Measurements from ENCODE around the gene COP1. TPM values are rescaled to one million over a fixed set of nuclear protein-coding genes. Genes with fewer than 3 reads are reported as not detected.

COP1 gene
- total RNA-seq, 1 donor from 2014 or later = 46.3 TPM

- DNase-seq (no peak), ATAC-seq (no peak)
These were observed 273.3 kb downstream of the COP1 start for GRCh38 chr1:175933801-175934200.

DNA sequence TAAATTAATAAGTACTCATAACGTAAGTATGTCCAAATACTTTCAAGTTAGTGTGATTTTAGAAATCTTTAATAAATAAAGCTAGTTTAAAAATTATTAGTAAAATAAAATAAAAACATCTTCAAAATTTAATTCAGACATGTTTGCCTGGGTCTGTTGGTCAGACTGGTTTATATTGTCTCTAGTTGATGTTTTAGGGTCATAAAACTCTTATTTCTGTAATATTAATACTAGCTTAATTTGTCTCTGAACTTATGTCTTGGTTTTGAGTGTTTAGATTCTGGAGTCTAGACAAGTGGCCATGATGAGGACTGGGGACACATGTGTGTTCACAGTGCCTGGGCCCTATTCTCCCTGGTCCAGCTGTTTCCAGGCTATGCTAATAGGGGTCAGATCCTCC lies 279.1 kb downstream of the COP1 start:
- H3K36me3 ChIP-seq = no peaks in the 10 kb centered on the region
- no peaks in the 10 kb centered on the region for H3K27me3 ChIP-seq (ENCODE audit: low read depth)
- H3K9me3 ChIP-seq = peaks cover 23% of the 10 kb centered on the region
- intact Hi-C loops (cut with DNase I) = no loop called here
- no peak for TF ChIP-seq CTCF (IDR thresholded peaks at IDR 0.05)
- no peak overlapping the region for H3K27ac ChIP-seq
- no peak overlapping the region for H3K4me3 ChIP-seq
- no peaks in the 10 kb centered on the region for H3K4me1 ChIP-seq
- no peak for ATAC-seq
- no peak for DNase-seq

More at GRCh38 chr1:175933801-175934200, 273.3 kb downstream of the COP1 start:
- Histone ChIP-seq H3K27ac (no peak overlapping the region), H3K9me3 (peaks cover 6% of the 10 kb centered on the region), H3K27me3 (ENCODE audit: low read depth) (no peaks in the 10 kb centered on the region), H3K4me3 (no peak overlapping the region), H3K4me1 (no peaks in the 10 kb centered on the region), H3K36me3 (peaks cover 9% of the 10 kb centered on the region)
- TF ChIP-seq CTCF (IDR thresholded peaks at IDR 0.05) = no peak
- intact Hi-C loops (cut with DNase I) = no loop called here

GRCh38 chr1:175922254-175922881 lies 284.7 kb downstream of the COP1 start:
- no peaks in the 10 kb centered on the region for H3K36me3 ChIP-seq
- DNase-seq = no peak
- intact Hi-C loops (cut with DNase I) = no loop called here
- no peak overlapping the region for H3K4me3 ChIP-seq
- H3K9me3 ChIP-seq = peaks cover 5% of the 10 kb centered on the region
- H3K27me3 ChIP-seq (ENCODE audit: low read depth) = no peaks in the 10 kb centered on the region
- no peak for ATAC-seq
- no peaks in the 10 kb centered on the region for H3K4me1 ChIP-seq
- no peak for TF ChIP-seq CTCF (IDR thresholded peaks at IDR 0.05)
- no peak overlapping the region for H3K27ac ChIP-seq

- DNase-seq (no peak), ATAC-seq (no peak)
- intact Hi-C loops (cut with DNase I) = no loop called here
- Histone ChIP-seq H3K9me3 (no peaks in the 10 kb centered on the region), H3K4me3 (no peak overlapping the region), H3K27ac (no peak overlapping the region), H3K4me1 (no peaks in the 10 kb centered on the region), H3K36me3 (no peaks in the 10 kb centered on the region), H3K27me3 (ENCODE audit: low read depth) (no peaks in the 10 kb centered on the region)
- TF ChIP-seq CTCF (IDR thresholded peaks at IDR 0.05) = no peak
These were observed 286.7 kb downstream of the COP1 start for GRCh38 chr1:175920381-175920780.

GRCh38 chr1:175919001-175919400 lies 288.1 kb downstream of the COP1 start:
- Histone ChIP-seq H3K4me3 (no peak overlapping the region), H3K4me1 (no peaks in the 10 kb centered on the region), H3K27me3 (ENCODE audit: low read depth) (no peaks in the 10 kb centered on the region), H3K9me3 (no peaks in the 10 kb centered on the region), H3K36me3 (no peaks in the 10 kb centered on the region), H3K27ac (no peak overlapping the region)
- TF ChIP-seq CTCF (IDR thresholded peaks at IDR 0.05) = no peak
- DNase-seq (no peak), ATAC-seq (no peak)
- intact Hi-C loops (cut with DNase I) = no loop called here

Measured in lower lobe of right lung (tissue), 2 donors.